Stimulated activated naive CD8-positive, alpha-beta T cell treated with anti-CD3 and anti-CD28 coated beads, Interleukin-15, Interleukin-2, amounts not matched to agents 100 ng/mL and 50 ng/mL, for 24 hours (primary cell): Measurements from ENCODE around the gene ZNF860.
A peak's percentile ranks its signal among the peaks of the same experiment; 100 is the strongest.

ENCODE experiments used
- H3K27ac Mint-ChIP-seq: one replicate; pipeline ENCODE4 v1.8.0; 2021; ENCODE audit warnings: mild to moderate bottlenecking, mixed read lengths
- H3K27me3 Mint-ChIP-seq: one replicate; pipeline ENCODE4 v1.8.0; 2021; ENCODE audit warnings: mixed read lengths
- H3K36me3 Mint-ChIP-seq: one replicate; pipeline ENCODE4 v1.8.0; 2021; ENCODE audit warnings: low read depth, mixed read lengths
- H3K4me1 Mint-ChIP-seq: one replicate; pipeline ENCODE4 v1.8.0; 2021; ENCODE audit warnings: low read depth, mixed read lengths
- H3K4me3 Mint-ChIP-seq: one replicate; pipeline ENCODE4 v1.8.0; 2021; ENCODE audit warnings: mild to moderate bottlenecking, mixed read lengths
- H3K9me3 Mint-ChIP-seq: one replicate; pipeline ENCODE4 v1.8.0; 2021; ENCODE audit warnings: mixed read lengths

The ZNF860 gene

GRCh38 chr3:31953636-31954035 lies 27.9 kb upstream of the ZNF860 start:
- Mint-ChIP-seq H3K27me3 (peaks cover 5% of the 10 kb centered on the region), H3K9me3 (peaks cover 8% of the 10 kb centered on the region), H3K27ac (peak overlapping the region; percentile 28), H3K4me3 (no peak overlapping the region), H3K4me1 (peaks cover 19% of the 10 kb centered on the region), H3K36me3 (no peaks in the 10 kb centered on the region)

- Mint-ChIP-seq H3K4me3 (no peak overlapping the region), H3K27me3 (peaks cover 5% of the 10 kb centered on the region), H3K9me3 (peaks cover 8% of the 10 kb centered on the region), H3K4me1 (peaks cover 21% of the 10 kb centered on the region), H3K27ac (no peak overlapping the region), H3K36me3 (no peaks in the 10 kb centered on the region)
Measured at GRCh38 chr3:31955581-31955980, 26.0 kb upstream of the ZNF860 start.

GRCh38 chr3:31957106-31957505 lies 24.4 kb upstream of the ZNF860 start:
- Mint-ChIP-seq H3K36me3 (no peaks in the 10 kb centered on the region), H3K4me1 (peaks cover 24% of the 10 kb centered on the region), H3K4me3 (no peak overlapping the region), H3K27ac (no peak overlapping the region), H3K27me3 (peaks cover 5% of the 10 kb centered on the region), H3K9me3 (peaks cover 8% of the 10 kb centered on the region)

GRCh38 chr3:31958701-31959152 lies 22.8 kb upstream of the ZNF860 start:
- Mint-ChIP-seq H3K36me3 (no peaks in the 10 kb centered on the region), H3K27me3 (peaks cover under 1% of the 10 kb centered on the region), H3K4me3 (no peak overlapping the region), H3K4me1 (peaks cover 23% of the 10 kb centered on the region), H3K27ac (no peak overlapping the region), H3K9me3 (peaks cover 8% of the 10 kb centered on the region)

GRCh38 chr3:31959251-31959650 lies 22.3 kb upstream of the ZNF860 start:
- no peak overlapping the region for H3K4me3 Mint-ChIP-seq
- no peak overlapping the region for H3K27ac Mint-ChIP-seq
- H3K4me1 Mint-ChIP-seq: peaks cover 23% of the 10 kb centered on the region
- no peaks in the 10 kb centered on the region for H3K36me3 Mint-ChIP-seq
- no peaks in the 10 kb centered on the region for H3K27me3 Mint-ChIP-seq
- H3K9me3 Mint-ChIP-seq: peaks cover 8% of the 10 kb centered on the region

GRCh38 chr3:31959951-31960792 lies 21.4 kb upstream of the ZNF860 start:
- peak overlapping the region; percentile 12 for H3K4me3 Mint-ChIP-seq
- peak overlapping the region; percentile 22 for H3K27ac Mint-ChIP-seq
- no peaks in the 10 kb centered on the region for H3K36me3 Mint-ChIP-seq
- no peaks in the 10 kb centered on the region for H3K27me3 Mint-ChIP-seq
- H3K9me3 Mint-ChIP-seq: peaks cover 8% of the 10 kb centered on the region
- H3K4me1 Mint-ChIP-seq: peaks cover 23% of the 10 kb centered on the region

GRCh38 chr3:31960793-31961431 lies 20.6 kb upstream of the ZNF860 start:
- no peaks in the 10 kb centered on the region for H3K27me3 Mint-ChIP-seq
- peaks cover under 1% of the 10 kb centered on the region for H3K9me3 Mint-ChIP-seq
- H3K36me3 Mint-ChIP-seq: no peaks in the 10 kb centered on the region
- no peak overlapping the region for H3K27ac Mint-ChIP-seq
- peak overlapping the region; percentile 2 for H3K4me3 Mint-ChIP-seq
- peaks cover 23% of the 10 kb centered on the region for H3K4me1 Mint-ChIP-seq

- no peak overlapping the region for H3K4me3 Mint-ChIP-seq
- H3K27ac Mint-ChIP-seq: peak overlapping the region; percentile 36
- no peaks in the 10 kb centered on the region for H3K27me3 Mint-ChIP-seq
- peaks cover 21% of the 10 kb centered on the region for H3K4me1 Mint-ChIP-seq
- H3K9me3 Mint-ChIP-seq: no peaks in the 10 kb centered on the region
- no peaks in the 10 kb centered on the region for H3K36me3 Mint-ChIP-seq
Measured at GRCh38 chr3:31962801-31963205, 18.7 kb upstream of the ZNF860 start.

GRCh38 chr3:31966978-31967591 lies 14.5 kb upstream of the ZNF860 start:
- Mint-ChIP-seq H3K36me3 (no peaks in the 10 kb centered on the region), H3K9me3 (no peaks in the 10 kb centered on the region), H3K27me3 (no peaks in the 10 kb centered on the region), H3K27ac (no peak overlapping the region), H3K4me1 (peaks cover 17% of the 10 kb centered on the region), H3K4me3 (no peak overlapping the region)

GRCh38 chr3:31967592-31967991 lies 14.0 kb upstream of the ZNF860 start:
- Mint-ChIP-seq H3K27ac (no peak overlapping the region), H3K4me1 (peaks cover 20% of the 10 kb centered on the region), H3K4me3 (no peak overlapping the region)

GRCh38 chr3:31968369-31968926 lies 13.1 kb upstream of the ZNF860 start:
- H3K4me1 Mint-ChIP-seq: peaks cover 16% of the 10 kb centered on the region
- no peak overlapping the region for H3K27ac Mint-ChIP-seq
- no peaks in the 10 kb centered on the region for H3K9me3 Mint-ChIP-seq
- no peaks in the 10 kb centered on the region for H3K27me3 Mint-ChIP-seq
- H3K36me3 Mint-ChIP-seq: no peaks in the 10 kb centered on the region
- no peak overlapping the region for H3K4me3 Mint-ChIP-seq

More at GRCh38 chr3:31967592-31967991, 14.0 kb upstream of the ZNF860 start:
- no peaks in the 10 kb centered on the region for H3K36me3 Mint-ChIP-seq
- no peaks in the 10 kb centered on the region for H3K9me3 Mint-ChIP-seq
- H3K27me3 Mint-ChIP-seq: no peaks in the 10 kb centered on the region

GRCh38 chr3:31968927-31969418 lies 12.6 kb upstream of the ZNF860 start:
- no peak overlapping the region for H3K4me3 Mint-ChIP-seq
- no peaks in the 10 kb centered on the region for H3K36me3 Mint-ChIP-seq
- peaks cover 16% of the 10 kb centered on the region for H3K4me1 Mint-ChIP-seq
- H3K27me3 Mint-ChIP-seq: no peaks in the 10 kb centered on the region
- H3K9me3 Mint-ChIP-seq: no peaks in the 10 kb centered on the region
- no peak overlapping the region for H3K27ac Mint-ChIP-seq

GRCh38 chr3:31971607-31972006 lies 9.9 kb upstream of the ZNF860 start:
- H3K4me1 Mint-ChIP-seq: peaks cover 16% of the 10 kb centered on the region
- no peak overlapping the region for H3K27ac Mint-ChIP-seq
- peaks cover 3% of the 10 kb centered on the region for H3K27me3 Mint-ChIP-seq
- no peak overlapping the region for H3K4me3 Mint-ChIP-seq
- H3K9me3 Mint-ChIP-seq: no peaks in the 10 kb centered on the region
- no peaks in the 10 kb centered on the region for H3K36me3 Mint-ChIP-seq

GRCh38 chr3:31973081-31973480 lies 8.5 kb upstream of the ZNF860 start:
- no peaks in the 10 kb centered on the region for H3K36me3 Mint-ChIP-seq
- peaks cover 8% of the 10 kb centered on the region for H3K27me3 Mint-ChIP-seq
- no peak overlapping the region for H3K4me3 Mint-ChIP-seq
- no peak overlapping the region for H3K27ac Mint-ChIP-seq
- H3K4me1 Mint-ChIP-seq: peaks cover 15% of the 10 kb centered on the region
- no peaks in the 10 kb centered on the region for H3K9me3 Mint-ChIP-seq

- H3K9me3 Mint-ChIP-seq: no peaks in the 10 kb centered on the region
- no peaks in the 10 kb centered on the region for H3K36me3 Mint-ChIP-seq
- peaks cover 13% of the 10 kb centered on the region for H3K27me3 Mint-ChIP-seq
- H3K27ac Mint-ChIP-seq: no peak overlapping the region
- no peak overlapping the region for H3K4me3 Mint-ChIP-seq
- peaks cover 20% of the 10 kb centered on the region for H3K4me1 Mint-ChIP-seq
Measured at GRCh38 chr3:31973837-31974236, 7.7 kb upstream of the ZNF860 start.
